CD4-positive, alpha-beta T cell (primary cell): ENCODE measurements around the gene SPAG9. TPM values are rescaled to one million over a fixed set of nuclear protein-coding genes. Genes with fewer than 3 reads are reported as not detected.
A peak's percentile ranks its signal among the peaks of the same experiment; 100 is the strongest.

Experiments used
- ATAC-seq: fragments of 200-7000 bp; cut with Tn5 transposase; one replicate; pipeline ENCODE4 v1.10.0; 2022; ENCODE audit warnings: mild to moderate bottlenecking; ENCODE audit not compliant: poor library complexity
- CTCF ChIA-PET: fragments of 350-600 bp; sonication (Branson Sonifier 250); formaldehyde crosslinking; loops from one replicate; lab custom pipeline; 2021; ENCODE audit warnings: antibody characterized with exemption, inconsistent platforms; lab: Charles Lee
- POLR2A ChIA-PET: fragments of 350-600 bp; sonication (Branson Sonifier 250); formaldehyde crosslinking; loops from one replicate; lab custom pipeline; 2021; ENCODE audit warnings: antibody characterized with exemption, inconsistent platforms; lab: Charles Lee
- DNase-seq, 14 experiments: peaks; one replicate each; pipeline ENCODE4 v3.0.0-alpha.2; 2013 to 2020; ENCODE audit warnings: mixed read lengths in 2 of 14
- H3K27ac ChIP-seq, 2 donors: one replicate each; pipeline versions ENCODE4 v1.5.1 to v1.7.0; 2013; ENCODE audit warnings: low read length in 2 of 2, low read depth in 1 of 2, mild to moderate bottlenecking in 1 of 2
- H3K27me3 ChIP-seq, 2 experiments: 1 replicate in 1 of 2; 2 replicates in 1 of 2; pipeline versions ENCODE4 v1.6.1 to v1.7.0; 2013; ENCODE audit warnings: low read length in 2 of 2, control low read depth in 1 of 2, mild to moderate bottlenecking in 1 of 2, moderate library complexity in 1 of 2; ENCODE audit not compliant: insufficient read depth in 2 of 2, control insufficient read depth in 1 of 2
- H3K36me3 ChIP-seq: one replicate; pipeline ENCODE4 v1.6.1; 2013; ENCODE audit warnings: low read length, control low read depth; ENCODE audit not compliant: insufficient read depth
- H3K4me1 ChIP-seq: one replicate; pipeline ENCODE4 v1.6.1; 2013; ENCODE audit warnings: low read length, control low read depth; ENCODE audit not compliant: insufficient read depth
- H3K4me3 ChIP-seq: one replicate; pipeline ENCODE4 v1.5.1; 2013; ENCODE audit warnings: mild to moderate bottlenecking, low read length, moderate library complexity
- H3K9me3 ChIP-seq, 2 experiments: 1 replicate in 1 of 2; 2 replicates in 1 of 2; pipeline versions ENCODE4 v1.6.1 to v1.7.0; 2013; ENCODE audit warnings: low read length in 2 of 2, mild to moderate bottlenecking in 2 of 2, control low read depth in 1 of 2, moderate library complexity in 1 of 2; ENCODE audit not compliant: control insufficient read depth in 1 of 2, insufficient read depth in 1 of 2
- H3K27ac Mint-ChIP-seq: one replicate; pipeline ENCODE4 v1.8.0; 2020; ENCODE audit warnings: mixed read lengths
- H3K27me3 Mint-ChIP-seq: one replicate; pipeline ENCODE4 v1.8.0; 2021; ENCODE audit warnings: mixed read lengths
- H3K36me3 Mint-ChIP-seq: one replicate; pipeline ENCODE4 v1.8.0; 2021; ENCODE audit warnings: low read depth, mixed read lengths
- H3K4me1 Mint-ChIP-seq: one replicate; pipeline ENCODE4 v1.8.0; 2021; ENCODE audit warnings: low read depth, mixed read lengths
- H3K4me3 Mint-ChIP-seq: one replicate; pipeline ENCODE4 v1.8.0; 2020; ENCODE audit warnings: mild to moderate bottlenecking, mixed read lengths
- H3K9me3 Mint-ChIP-seq: one replicate; pipeline ENCODE4 v1.8.0; 2020; ENCODE audit warnings: mixed read lengths
- intact Hi-C, 2 experiments: fragments of 100-400 bp; cut with DNase I in 1 of 2; cut with micrococcal nuclease in 1 of 2; formaldehyde crosslinking; loops; one replicate each; pipeline versions ENCODE4 v1.15.1 to v1.9.0; 2023 to 2025; cut with DNase I, micrococcal nuclease
- total RNA-seq, 174 experiments: library from RNA in 2 of 174; stranded (reverse) in 2 of 174; gene quantifications; one replicate each; pipeline ENCODE4 v1.2.3 and lab custom pipeline; 2021 to 2026
- TF ChIP-seq, protein P1 (sequence below): fragments of 200-600 bp; IDR thresholded peaks from one replicate; pipeline ENCODE4 v1.8.0; 2022; ENCODE audit warnings: antibody characterized with exemption, mild to moderate bottlenecking

SPAG9 gene
- total RNA-seq, 2 experiments from 2014 or later = 60.2 to 64.6 TPM

DNA sequence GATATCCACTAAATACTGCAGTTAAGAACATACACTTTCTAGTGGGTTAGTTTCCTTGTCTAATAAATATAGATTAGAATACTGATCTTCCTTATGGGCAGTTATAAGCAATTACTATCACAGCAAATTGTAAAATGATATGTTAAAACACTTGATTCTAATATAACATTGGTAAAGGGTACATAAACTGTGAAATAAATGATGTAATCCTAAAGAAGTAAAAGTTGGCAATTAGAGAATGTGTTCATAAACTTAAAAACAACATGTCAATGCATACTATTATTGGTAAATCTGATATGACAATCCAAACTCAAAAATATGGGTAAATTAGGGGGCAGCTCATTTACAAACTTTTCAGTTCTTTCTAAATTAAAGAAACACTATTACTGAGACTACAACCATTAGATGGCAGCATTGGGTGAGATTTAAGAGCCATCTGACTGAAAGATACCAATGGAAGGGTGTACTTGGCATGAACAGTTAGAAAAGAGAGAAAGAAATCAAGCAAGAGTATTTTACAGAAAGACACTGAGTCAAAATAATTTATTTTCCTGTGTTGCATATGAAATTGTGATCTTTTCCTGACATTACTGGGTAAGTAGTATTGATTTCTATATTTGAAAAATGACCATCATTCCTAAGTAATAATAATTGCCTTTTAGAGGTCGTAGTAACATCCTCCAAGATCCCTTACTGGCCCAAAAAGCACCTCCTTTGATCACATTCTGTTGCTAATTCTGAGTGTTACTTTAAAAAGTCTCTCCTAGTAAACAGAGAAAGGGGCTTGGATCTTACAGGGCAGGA is 119.6 kb downstream of the SPAG9 start:
- Histone ChIP-seq H3K4me1 (no peaks in the 10 kb centered on the region), H3K27me3 (no peaks in the 10 kb centered on the region), H3K4me3 (no peak overlapping the region), H3K27ac (no peak overlapping the region), H3K9me3 (no peaks in the 10 kb centered on the region), H3K36me3 (peaks cover 54% of the 10 kb centered on the region)
- CTCF ChIA-PET = interaction anchor here (0.6 to 7.7 kb wide), 6 partner anchors 122 to 221 kb away, joined by 3 to 67 read pairs (median 4); partner anchors contain the start of gene NME1
- intact Hi-C loops = loop anchor here (1.0 to 10.0 kb wide), 5 partner anchors 55 to 264 kb away; partner anchors contain the start of genes NME1 (in 2 of the 2), MBTD1 (in 1 of the 2), NME2 (in 1 of the 2) and UTP18 (in 1 of the 2)
- Mint-ChIP-seq H3K27me3 (no peaks in the 10 kb centered on the region), H3K4me3 (no peak overlapping the region), H3K27ac (no peak overlapping the region), H3K9me3 (no peaks in the 10 kb centered on the region), H3K36me3 (peaks cover 64% of the 10 kb centered on the region), H3K4me1 (peaks cover 7% of the 10 kb centered on the region)
- POLR2A ChIA-PET = interaction anchor here (0.6 to 3.2 kb wide), 3 partner anchors 47 to 152 kb away, joined by 3 to 26 read pairs (median 3); partner anchors contain the start of genes NME1 and SPAG9
- ATAC-seq = peak; percentile 93
- peak in 5 of 14 experiments; percentile 2 to 80 (median 79) for DNase-seq
- TF ChIP-seq, protein P1, sequence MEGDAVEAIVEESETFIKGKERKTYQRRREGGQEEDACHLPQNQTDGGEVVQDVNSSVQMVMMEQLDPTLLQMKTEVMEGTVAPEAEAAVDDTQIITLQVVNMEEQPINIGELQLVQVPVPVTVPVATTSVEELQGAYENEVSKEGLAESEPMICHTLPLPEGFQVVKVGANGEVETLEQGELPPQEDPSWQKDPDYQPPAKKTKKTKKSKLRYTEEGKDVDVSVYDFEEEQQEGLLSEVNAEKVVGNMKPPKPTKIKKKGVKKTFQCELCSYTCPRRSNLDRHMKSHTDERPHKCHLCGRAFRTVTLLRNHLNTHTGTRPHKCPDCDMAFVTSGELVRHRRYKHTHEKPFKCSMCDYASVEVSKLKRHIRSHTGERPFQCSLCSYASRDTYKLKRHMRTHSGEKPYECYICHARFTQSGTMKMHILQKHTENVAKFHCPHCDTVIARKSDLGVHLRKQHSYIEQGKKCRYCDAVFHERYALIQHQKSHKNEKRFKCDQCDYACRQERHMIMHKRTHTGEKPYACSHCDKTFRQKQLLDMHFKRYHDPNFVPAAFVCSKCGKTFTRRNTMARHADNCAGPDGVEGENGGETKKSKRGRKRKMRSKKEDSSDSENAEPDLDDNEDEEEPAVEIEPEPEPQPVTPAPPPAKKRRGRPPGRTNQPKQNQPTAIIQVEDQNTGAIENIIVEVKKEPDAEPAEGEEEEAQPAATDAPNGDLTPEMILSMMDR = peak; percentile 73

DNA sequence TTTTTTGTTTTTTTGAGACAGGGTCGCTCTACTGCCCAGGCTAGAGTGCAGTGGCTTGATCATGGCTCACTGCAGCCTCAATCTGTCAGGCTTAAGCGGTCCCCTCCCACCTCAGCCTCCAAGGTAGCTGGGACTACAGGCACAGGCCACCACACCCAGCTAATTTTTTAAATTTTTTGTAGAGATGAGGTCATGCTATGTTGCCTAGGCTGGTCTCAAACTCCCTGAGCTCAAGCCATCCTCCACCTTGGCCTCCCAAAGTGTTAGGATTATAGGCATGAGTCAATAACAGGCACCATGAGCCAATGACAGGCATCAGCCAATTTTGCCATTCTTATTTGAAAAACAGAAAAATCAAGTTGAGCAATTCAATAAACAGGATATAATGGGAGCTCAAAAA is 125.0 kb downstream of the SPAG9 start:
- no peak overlapping the region for H3K27ac Mint-ChIP-seq
- H3K36me3 ChIP-seq = peaks cover 61% of the 10 kb centered on the region
- H3K4me1 ChIP-seq = no peaks in the 10 kb centered on the region
- intact Hi-C loops = no loop called here
- H3K36me3 Mint-ChIP-seq = peaks cover 78% of the 10 kb centered on the region
- TF ChIP-seq, protein P1 = no peak
- no peaks in the 10 kb centered on the region for H3K9me3 ChIP-seq
- no peaks in the 10 kb centered on the region for H3K9me3 Mint-ChIP-seq
- no peaks in the 10 kb centered on the region for H3K4me1 Mint-ChIP-seq
- DNase-seq (no peak), ATAC-seq (no peak)
- CTCF ChIA-PET = interaction anchor here (1.4 kb wide), 1 partner anchor 157 kb away, joined by 5 read pairs; the partner anchor contains the start of gene NME1
- H3K27me3 Mint-ChIP-seq = no peaks in the 10 kb centered on the region
- H3K27ac ChIP-seq = no peak overlapping the region
- no peak overlapping the region for H3K4me3 ChIP-seq
- H3K27me3 ChIP-seq = no peaks in the 10 kb centered on the region
- no peak overlapping the region for H3K4me3 Mint-ChIP-seq
- POLR2A ChIA-PET = no interaction called here

DNA sequence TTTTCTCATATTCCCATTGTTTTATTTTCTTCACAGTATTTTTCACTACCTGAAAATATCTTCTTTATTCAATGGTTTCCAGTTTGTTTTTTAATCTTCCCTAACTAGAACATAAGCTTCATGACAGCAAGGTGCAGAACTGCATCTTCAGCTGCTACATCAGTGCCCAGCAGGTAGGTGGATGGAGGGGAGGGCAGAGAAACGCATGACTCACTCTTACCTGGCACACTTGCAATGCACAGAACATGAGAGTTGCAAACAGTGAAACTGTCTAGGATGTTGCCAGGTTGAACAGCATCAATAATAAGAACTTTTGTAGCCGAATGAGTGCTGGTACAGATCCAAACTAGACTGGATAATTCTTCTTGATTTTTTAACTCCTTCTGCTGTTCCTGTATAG is 127.1 kb downstream of the SPAG9 start:
- Mint-ChIP-seq H3K36me3 (peaks cover 87% of the 10 kb centered on the region), H3K27me3 (no peaks in the 10 kb centered on the region), H3K4me1 (no peaks in the 10 kb centered on the region), H3K9me3 (no peaks in the 10 kb centered on the region), H3K4me3 (no peak overlapping the region), H3K27ac (no peak overlapping the region)
- no peaks in the 10 kb centered on the region for H3K4me1 ChIP-seq
- intact Hi-C loops = no loop called here
- ChIA-PET POLR2A (no interaction called here), CTCF (no interaction called here)
- DNase-seq = no peak
- no peak overlapping the region for H3K27ac ChIP-seq
- H3K4me3 ChIP-seq = no peak overlapping the region
- no peaks in the 10 kb centered on the region for H3K27me3 ChIP-seq
- peaks cover 72% of the 10 kb centered on the region for H3K36me3 ChIP-seq
- no peak for ATAC-seq
- H3K9me3 ChIP-seq = no peaks in the 10 kb centered on the region
- TF ChIP-seq, protein P1 = no peak
